OCI-LY1 (cell line): ENCODE data around the gene PRXL2B.

Experiments used
- H2AFZ ChIP-seq: fragments of 200-600 bp; sonication (generic), shearing (Covaris generic); 2 replicates; pipeline ENCODE4 v1.6.0; 2014; ENCODE audit warnings: antibody characterized with exemption, mild to moderate bottlenecking, low read length
- H3F3A ChIP-seq: fragments of 200-600 bp; sonication (generic), shearing (Covaris generic); 2 replicates; pipeline ENCODE4 v1.6.0; 2014; ENCODE audit warnings: mild to moderate bottlenecking, antibody characterized with exemption, low read length, moderate library complexity; ENCODE audit not compliant: insufficient read depth
- H3K27ac ChIP-seq: fragments of 200-600 bp; sonication (generic); 2 replicates; pipeline ENCODE4 v1.5.1; 2014; ENCODE audit warnings: low read length, mixed run types, mild to moderate bottlenecking, low read depth; ENCODE audit not compliant: poor library complexity, severe bottlenecking
- H3K27me3 ChIP-seq: fragments of 200-600 bp; sonication (generic); 2 replicates; pipeline ENCODE4 v1.6.0; 2014; ENCODE audit warnings: antibody characterized with exemption, mild to moderate bottlenecking, low read length, moderate library complexity; ENCODE audit not compliant: insufficient read depth
- H3K36me3 ChIP-seq: fragments of 200-600 bp; sonication (generic); 2 replicates; pipeline ENCODE4 v1.6.1; 2014; ENCODE audit warnings: mild to moderate bottlenecking, antibody characterized with exemption, low read length, moderate library complexity, mixed read lengths; ENCODE audit not compliant: insufficient read depth
- H3K4me1 ChIP-seq: fragments of 200-600 bp; sonication (generic); 2 replicates; pipeline ENCODE4 v1.5.1; 2014; ENCODE audit warnings: mild to moderate bottlenecking, low read length, moderate library complexity; ENCODE audit not compliant: insufficient read depth, severe bottlenecking
- H3K4me2 ChIP-seq: fragments of 200-600 bp; sonication (generic), shearing (Covaris generic); 2 replicates; pipeline ENCODE4 v1.6.1; 2014; ENCODE audit warnings: low read length
- H3K4me3 ChIP-seq: fragments of 200-600 bp; sonication (generic); 2 replicates; pipeline ENCODE4 v1.5.1; 2014; ENCODE audit warnings: low read length, low read depth, mild to moderate bottlenecking, mixed read lengths; ENCODE audit not compliant: poor library complexity, severe bottlenecking
- H3K79me2 ChIP-seq: fragments of 200-600 bp; shearing (Covaris generic); 2 replicates; pipeline ENCODE4 v1.6.1; 2016; ENCODE audit warnings: mixed run types, low read length, mixed read lengths; ENCODE audit not compliant: insufficient read depth
- H3K9ac ChIP-seq: fragments of 200-600 bp; sonication (generic), shearing (Covaris generic); 2 replicates; pipeline ENCODE4 v1.6.1; 2014; ENCODE audit warnings: mild to moderate bottlenecking, low read length, mixed read lengths
- H3K9me2 ChIP-seq: fragments of 200-600 bp; sonication (generic), shearing (Covaris generic); 2 replicates; pipeline ENCODE4 v1.6.1; 2014; ENCODE audit warnings: low read depth, mild to moderate bottlenecking, low read length, mixed read lengths
- H3K9me3 ChIP-seq: fragments of 200-600 bp; shearing (Covaris generic); 2 replicates; pipeline ENCODE4 v1.6.1; 2014; ENCODE audit warnings: low read length, mixed read lengths
- H4K20me1 ChIP-seq: fragments of 200-600 bp; sonication (generic), shearing (Covaris generic); 2 replicates; pipeline ENCODE4 v1.6.0; 2016; ENCODE audit warnings: mild to moderate bottlenecking, low read length; ENCODE audit not compliant: insufficient read depth
- EZH2 ChIP-seq: fragments of 200-600 bp; sonication (generic), shearing (Covaris generic); IDR thresholded peaks from 2 replicates; pipeline ENCODE4 v1.8.0; 2017; ENCODE audit warnings: borderline replicate concordance, mixed run types, mild to moderate bottlenecking, antibody characterized with exemption, low read length, moderate library complexity, mixed read lengths
- TF ChIP-seq, protein P1 (sequence below): fragments of 200-600 bp; sonication (generic), shearing (Covaris generic); IDR thresholded peaks from 2 replicates; pipeline ENCODE4 v1.5.1; 2017; ENCODE audit warnings: mild to moderate bottlenecking, antibody characterized with exemption, low read length, moderate library complexity, mixed read lengths

PRXL2B gene

DNA sequence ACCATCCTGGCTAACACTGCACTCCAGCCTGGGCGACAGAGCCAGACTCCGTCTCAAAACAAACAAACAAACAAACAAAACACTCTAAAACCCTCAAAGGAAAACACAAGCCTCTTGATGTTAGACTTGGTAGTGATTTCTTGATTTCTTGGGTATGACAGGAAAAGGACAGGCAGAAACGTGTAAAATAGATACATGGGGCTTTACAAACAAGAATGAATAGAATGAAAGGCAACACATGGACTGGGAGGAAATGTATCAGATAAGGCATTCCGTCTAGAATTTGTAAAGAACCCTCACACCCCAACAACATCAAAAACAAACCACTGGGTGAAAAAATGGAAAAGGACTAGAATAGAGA, 7.8 kb upstream of the PRXL2B start:
- Histone ChIP-seq H3K4me3 (no peak overlapping the region), H3K9me2 (no peaks in the 10 kb centered on the region), H3F3A (no peaks in the 10 kb centered on the region), H4K20me1 (no peaks in the 10 kb centered on the region), H3K9ac (no peak overlapping the region), H3K27ac (no peak overlapping the region), H3K4me1 (peaks cover 28% of the 10 kb centered on the region), H3K79me2 (no peaks in the 10 kb centered on the region), H3K9me3 (no peaks in the 10 kb centered on the region), H3K36me3 (no peaks in the 10 kb centered on the region), H3K27me3 (no peaks in the 10 kb centered on the region; the same call in 1 of the 2 replicates), H3K4me2 (no peak overlapping the region), H2AFZ (no peak overlapping the region)
- TF ChIP-seq EZH2, result no peak
- TF ChIP-seq, protein P1, sequence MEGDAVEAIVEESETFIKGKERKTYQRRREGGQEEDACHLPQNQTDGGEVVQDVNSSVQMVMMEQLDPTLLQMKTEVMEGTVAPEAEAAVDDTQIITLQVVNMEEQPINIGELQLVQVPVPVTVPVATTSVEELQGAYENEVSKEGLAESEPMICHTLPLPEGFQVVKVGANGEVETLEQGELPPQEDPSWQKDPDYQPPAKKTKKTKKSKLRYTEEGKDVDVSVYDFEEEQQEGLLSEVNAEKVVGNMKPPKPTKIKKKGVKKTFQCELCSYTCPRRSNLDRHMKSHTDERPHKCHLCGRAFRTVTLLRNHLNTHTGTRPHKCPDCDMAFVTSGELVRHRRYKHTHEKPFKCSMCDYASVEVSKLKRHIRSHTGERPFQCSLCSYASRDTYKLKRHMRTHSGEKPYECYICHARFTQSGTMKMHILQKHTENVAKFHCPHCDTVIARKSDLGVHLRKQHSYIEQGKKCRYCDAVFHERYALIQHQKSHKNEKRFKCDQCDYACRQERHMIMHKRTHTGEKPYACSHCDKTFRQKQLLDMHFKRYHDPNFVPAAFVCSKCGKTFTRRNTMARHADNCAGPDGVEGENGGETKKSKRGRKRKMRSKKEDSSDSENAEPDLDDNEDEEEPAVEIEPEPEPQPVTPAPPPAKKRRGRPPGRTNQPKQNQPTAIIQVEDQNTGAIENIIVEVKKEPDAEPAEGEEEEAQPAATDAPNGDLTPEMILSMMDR, result no peak

DNA sequence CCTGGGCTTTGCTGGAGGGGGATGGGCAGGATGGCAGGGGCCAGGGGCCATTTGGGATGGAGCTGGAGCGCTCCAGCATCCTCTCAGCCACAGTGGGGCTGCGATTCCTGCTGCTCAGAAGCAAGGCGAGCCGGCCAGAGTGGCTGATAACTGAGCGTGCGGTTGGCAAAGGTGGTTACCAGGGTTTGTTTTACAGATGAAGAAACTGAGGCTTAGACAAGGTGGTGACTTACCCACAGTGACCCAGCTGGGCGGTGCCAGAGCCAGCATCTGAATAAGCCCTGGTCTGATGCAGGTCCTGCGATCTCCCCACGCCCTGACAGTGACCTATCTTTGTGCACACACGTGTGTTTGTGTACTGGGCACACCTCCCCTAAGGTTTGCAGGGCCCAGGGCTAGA, 5.9 kb upstream of the PRXL2B start:
- Histone ChIP-seq H3K79me2 (no peaks in the 10 kb centered on the region), H4K20me1 (no peaks in the 10 kb centered on the region), H3K36me3 (no peaks in the 10 kb centered on the region), H3K4me2 (no peak overlapping the region), H3K27me3 (no peaks in the 10 kb centered on the region; the same call in 1 of the 2 replicates), H3K4me1 (peaks cover 40% of the 10 kb centered on the region), H2AFZ (no peak overlapping the region), H3K9me3 (no peaks in the 10 kb centered on the region), H3F3A (no peaks in the 10 kb centered on the region), H3K4me3 (no peak overlapping the region), H3K27ac (no peak overlapping the region), H3K9ac (no peak overlapping the region), H3K9me2 (no peaks in the 10 kb centered on the region)
- TF ChIP-seq, protein P1, result no peak
- no peak for TF ChIP-seq EZH2

DNA sequence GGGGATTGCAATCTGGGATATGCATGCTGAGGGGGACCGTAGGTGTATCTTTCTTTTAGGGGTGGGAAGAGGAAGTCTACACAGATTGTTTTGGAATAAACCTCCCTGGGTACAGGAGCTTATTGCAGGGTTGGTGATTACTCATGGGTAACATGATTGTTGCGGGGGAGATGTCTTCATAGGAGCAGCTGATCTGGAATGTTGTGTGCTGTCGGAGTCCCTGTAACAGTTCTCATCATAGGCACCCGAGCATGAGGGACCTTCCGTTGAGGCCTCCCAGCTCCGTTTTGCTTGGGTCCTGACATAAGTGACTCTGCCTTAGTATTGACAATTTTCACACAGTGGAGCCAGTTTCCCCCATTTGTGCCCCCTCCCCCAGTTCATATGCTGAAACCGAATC, 4.2 kb upstream of the PRXL2B start:
- Histone ChIP-seq H3K27me3 (no peaks in the 10 kb centered on the region), H3K27ac (no peak overlapping the region), H2AFZ (no peak overlapping the region), H3K9me2 (no peaks in the 10 kb centered on the region), H3K9ac (no peak overlapping the region), H3K4me1 (peaks cover 29% of the 10 kb centered on the region), H3K36me3 (no peaks in the 10 kb centered on the region), H3K4me3 (no peak overlapping the region), H3K9me3 (no peaks in the 10 kb centered on the region), H3K79me2 (no peaks in the 10 kb centered on the region), H3F3A (no peaks in the 10 kb centered on the region), H4K20me1 (no peaks in the 10 kb centered on the region), H3K4me2 (no peak overlapping the region)
- TF ChIP-seq, protein P1, result no peak
- TF ChIP-seq EZH2, result no peak
